HepG2 (cell line): ENCODE data around the gene ZER1. TPM values are rescaled to one million over a fixed set of nuclear protein-coding genes. Genes with fewer than 3 reads are reported as not detected.

ENCODE experiments used
- ARHGAP35 ChIP-seq: sonication (generic); formaldehyde crosslinking; IDR thresholded peaks from 2 replicates; pipeline ENCODE4 v1.9.0; 2022; ENCODE audit warnings: mild to moderate bottlenecking, inconsistent platforms, moderate library complexity, missing genetic modification reagents, borderline replicate concordance
- CERS6 ChIP-seq: sonication (generic); formaldehyde crosslinking; IDR thresholded peaks from 2 replicates; pipeline ENCODE4 v1.5.0; 2020; ENCODE audit warnings: missing genetic modification reagents
- EHMT2 ChIP-seq: fragments of 200-600 bp; sonication (generic); IDR thresholded peaks from 2 replicates; pipeline ENCODE4 v1.7.0; 2017; ENCODE audit warnings: antibody characterized with exemption, low read depth, low read length, borderline replicate concordance
- ELK4 ChIP-seq: sonication (generic); formaldehyde crosslinking; IDR thresholded peaks from 2 replicates; pipeline ENCODE4 v1.9.0; 2021; ENCODE audit warnings: missing genetic modification reagents, borderline replicate concordance
- HDAC1 ChIP-seq: sonication (generic); formaldehyde crosslinking; IDR thresholded peaks from 2 replicates; pipeline ENCODE4 v1.5.1; 2020; ENCODE audit warnings: mild to moderate bottlenecking, missing genetic modification reagents
- HMGXB3 ChIP-seq: sonication (generic); formaldehyde crosslinking; IDR thresholded peaks from 2 replicates; pipeline ENCODE4 v1.4.0; 2020; ENCODE audit warnings: missing genetic modification reagents, borderline replicate concordance
- PATZ1 ChIP-seq: sonication (generic); formaldehyde crosslinking; IDR thresholded peaks from 2 replicates; pipeline ENCODE4 v1.4.0; 2020; ENCODE audit warnings: missing genetic modification reagents
- RARG ChIP-seq: sonication (generic); formaldehyde crosslinking; IDR thresholded peaks from 2 replicates; pipeline ENCODE4 v1.4.0; 2020; ENCODE audit warnings: low read depth, mild to moderate bottlenecking, missing genetic modification reagents
- SMAD9 ChIP-seq: sonication (generic); formaldehyde crosslinking; IDR thresholded peaks from 2 replicates; pipeline ENCODE4 v1.5.1; 2020; ENCODE audit warnings: mild to moderate bottlenecking, missing genetic modification reagents
- SNAPC2 ChIP-seq: sonication (generic); formaldehyde crosslinking; IDR thresholded peaks from 2 replicates; pipeline ENCODE4 v1.8.1; 2022; ENCODE audit warnings: mild to moderate bottlenecking, missing genetic modification reagents
- TCF7 ChIP-seq: sonication (generic); IDR thresholded peaks from 2 replicates; pipeline ENCODE4 v1.6.1; 2016; ENCODE audit warnings: antibody characterized with exemption, low read depth
- ZNF362 ChIP-seq: sonication (generic); formaldehyde crosslinking; IDR thresholded peaks from 2 replicates; pipeline ENCODE4 v1.4.0; 2020; ENCODE audit warnings: missing genetic modification reagents, mild to moderate bottlenecking, borderline replicate concordance
- ZNF44 ChIP-seq: sonication (generic); formaldehyde crosslinking; IDR thresholded peaks from 2 replicates; pipeline ENCODE4 v1.5.1; 2020; ENCODE audit warnings: mild to moderate bottlenecking, missing genetic modification reagents
- ZNF512B ChIP-seq: sonication (generic); formaldehyde crosslinking; IDR thresholded peaks from 2 replicates; pipeline ENCODE4 v1.5.1; 2020; ENCODE audit warnings: missing genetic modification reagents, mild to moderate bottlenecking, borderline replicate concordance
- ZSCAN31 ChIP-seq: sonication (generic); formaldehyde crosslinking; IDR thresholded peaks from 2 replicates; pipeline ENCODE4 v1.5.0; 2020; ENCODE audit warnings: low read depth, mild to moderate bottlenecking, missing genetic modification reagents
- polyA plus RNA-seq, 8 experiments: library from polyadenylated mRNA; depleted of rRNA in 3 of 8; stranded (reverse) in 7 of 8; unstranded in 1 of 8; fragments of >200 nt; fragmentation: Illumina TruSeq in 4 of 8; extraction: Trizol in 4 of 8; gene quantifications; 2 replicates each; pipeline versions ENCODE4 v1.2.1 to v1.2.3, GENCODE V29; 2011 to 2016; ENCODE audit warnings: low read depth in 4 of 8, missing spikeins in 1 of 8, mixed read lengths in 1 of 8; ENCODE audit not compliant: insufficient read depth in 1 of 8
- total RNA-seq, 5 experiments: library from RNA; depleted of rRNA; stranded (reverse); fragments of >200 nt; fragmentation: Illumina TruSeq; extraction: Trizol; gene quantifications; 2 replicates each; pipeline ENCODE4 v1.2.3, GENCODE V29; 2016; ENCODE audit warnings: low read depth in 1 of 5

The ZER1 gene
- total and polyA plus RNA-seq, 2 of the 13 experiments (the other 11 are each of a cell fraction or from before 2014, with no cell fraction given): 7.7 to 40.0 TPM

GRCh38 chr9:128771745-128772519, at the start of gene ZER1 (continued):
- TF ChIP-seq HMGXB3 (CRISPR knock-in tag) (peak; percentile 87; the same call in 1 of the 2 replicates), PATZ1 (CRISPR knock-in tag) (peak; percentile 89), SMAD9 (CRISPR knock-in tag) (no peak), EHMT2 (no peak), SNAPC2 (CRISPR knock-in tag) (no peak), CERS6 (CRISPR knock-in tag) (no peak), ARHGAP35 (CRISPR knock-in tag) (no peak; the same call in 1 of the 2 replicates), TCF7 (no peak), ZNF44 (CRISPR knock-in tag) (peak; percentile 89), ZNF512B (CRISPR knock-in tag) (no peak), HDAC1 (CRISPR knock-in tag) (peak; percentile 85), RARG (no peak), ZSCAN31 (no peak), ELK4 (CRISPR knock-in tag) (no peak), ZNF362 (CRISPR knock-in tag) (no peak; the same call in 1 of the 2 replicates)
